HG03280 (cell line): ENCODE measurements around the gene DEPDC4.
A peak's percentile ranks its signal among the peaks of the same experiment; 100 is the strongest.

Source experiments
- ATAC-seq: cut with Tn5 transposase; IDR thresholded peaks from one replicate; pipeline ENCODE4 v1.9.1; 2021; ENCODE audit warnings: mild to moderate bottlenecking, moderate library complexity; ENCODE audit not compliant: unreplicated experiment

The DEPDC4 gene

GRCh38 chr12:100219328-100220109 is 47.4 kb downstream of the DEPDC4 start:
- ATAC-seq: no peak

DNA sequence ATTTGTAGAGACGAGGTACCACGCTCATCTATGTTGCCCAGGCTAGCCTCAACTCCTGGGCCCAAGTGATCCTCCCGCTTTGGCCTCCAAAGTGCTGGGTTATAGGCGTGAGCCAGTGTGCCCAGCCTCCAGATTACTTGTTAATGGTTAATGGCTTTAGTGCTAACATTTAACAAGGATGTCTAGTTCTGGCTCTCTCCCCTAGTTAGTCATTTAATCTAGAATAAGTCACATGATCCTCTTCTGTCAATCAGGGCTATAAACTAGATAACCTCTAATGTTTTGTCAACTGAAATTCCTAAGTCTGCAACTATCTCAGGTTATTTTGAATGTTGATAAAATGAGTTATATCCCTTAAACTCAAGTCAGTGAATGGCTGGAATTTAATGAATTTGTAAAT is 50.5 kb downstream of the DEPDC4 start:
- ATAC-seq: no peak

DNA sequence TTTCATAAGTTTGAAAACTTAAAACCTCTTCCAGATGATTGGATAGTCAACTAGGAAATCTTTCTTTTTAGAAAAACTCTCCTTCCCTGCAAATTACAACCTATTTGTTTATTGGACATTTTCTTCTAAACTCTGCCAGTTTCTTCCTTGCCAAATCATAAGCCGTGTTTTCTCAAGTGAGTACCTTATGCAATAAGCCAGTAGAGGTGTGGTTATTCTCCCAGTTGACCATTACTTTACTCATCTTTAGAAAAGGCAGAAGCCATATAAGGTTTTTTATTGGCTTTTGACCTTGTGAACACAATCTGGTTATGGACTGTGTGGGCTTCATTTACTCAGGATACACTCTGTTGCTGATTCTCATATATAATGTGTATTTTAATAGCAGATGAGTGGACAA is 51.7 kb downstream of the DEPDC4 start:
- no peak for ATAC-seq

GRCh38 chr12:100214518-100214917 is 52.4 kb downstream of the DEPDC4 start:
- ATAC-seq: no peak

DNA sequence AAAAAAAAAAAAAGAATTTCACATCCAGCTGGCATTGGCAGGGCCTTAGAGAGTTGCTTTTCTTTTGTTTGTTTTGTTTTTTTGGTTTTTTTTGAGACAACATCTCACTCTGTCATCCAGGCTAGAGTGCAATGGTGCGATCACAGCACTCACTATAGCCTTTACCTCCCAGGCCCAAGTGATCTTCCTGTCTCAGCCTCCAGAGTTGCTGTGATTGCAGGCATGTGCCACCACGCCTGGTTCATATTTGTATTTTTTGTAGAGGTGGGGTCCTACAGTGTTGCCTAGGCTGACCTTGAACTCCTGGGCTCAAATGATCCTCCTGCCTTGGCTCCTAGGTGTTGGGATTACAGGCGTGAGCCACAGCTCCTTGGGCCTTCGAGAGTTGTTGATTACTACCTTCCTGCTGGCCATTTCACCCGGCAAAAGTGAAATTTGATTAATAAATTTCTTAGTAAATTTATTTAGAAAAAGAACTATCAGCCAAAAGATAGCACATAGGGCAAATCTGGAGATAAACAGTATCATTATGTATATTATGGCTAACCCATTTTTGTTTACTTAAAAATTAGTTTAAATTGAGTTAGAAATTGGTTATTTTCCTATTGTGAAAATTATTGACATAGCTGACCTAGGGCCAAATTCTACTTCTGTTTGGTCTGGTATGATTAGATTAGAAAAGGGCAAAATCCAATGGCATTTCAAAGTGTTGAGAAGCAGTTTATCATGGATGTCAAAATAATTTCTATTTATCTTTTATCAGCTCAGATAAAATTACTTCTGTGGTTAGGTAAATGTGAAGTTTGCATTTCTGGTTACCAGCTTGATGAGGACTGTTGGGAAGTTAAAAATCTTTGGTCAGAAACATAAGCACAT is 53.6 kb downstream of the DEPDC4 start:
- ATAC-seq: no peak

GRCh38 chr12:100211698-100212097 is 55.2 kb downstream of the DEPDC4 start:
- ATAC-seq: no peak

GRCh38 chr12:100208834-100209233 is 58.0 kb downstream of the DEPDC4 start:
- no peak for ATAC-seq

DNA sequence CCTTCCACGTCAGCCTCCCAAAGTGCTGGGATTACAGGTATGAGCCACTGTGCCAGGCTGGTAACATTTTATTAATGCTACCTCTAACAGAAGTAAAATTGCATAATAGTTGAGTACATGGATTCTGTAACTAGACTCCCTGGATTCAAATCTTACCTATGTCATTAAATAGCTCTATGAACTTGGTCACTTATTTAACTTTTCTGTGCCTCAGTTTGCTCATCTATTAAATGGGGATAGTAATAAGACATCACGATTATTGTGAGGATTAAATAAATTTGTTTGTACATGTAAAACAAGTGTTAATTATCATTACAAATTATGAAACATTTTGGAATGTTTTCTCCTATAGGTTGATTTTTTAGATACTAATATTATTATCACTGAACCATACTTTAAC is 59.6 kb downstream of the DEPDC4 start:
- no peak for ATAC-seq

- ATAC-seq: no peak
Observed at GRCh38 chr12:100201604-100202423, 65.1 kb downstream of the DEPDC4 start.

GRCh38 chr12:100200463-100201181 is 66.3 kb downstream of the DEPDC4 start, which contains the start of gene ACTR6:
TSS of gene ACTR6 (plus strand) at chr12:100200815. CDS start at chr12:100200852, 37 bp downstream.
- ATAC-seq: peak; percentile 88

GRCh38 chr12:100199347-100200149 is 67.3 kb downstream of the DEPDC4 start:
- peak; percentile 65 for ATAC-seq

GRCh38 chr12:100199023-100199346 is 67.9 kb downstream of the DEPDC4 start:
- ATAC-seq: no peak

DNA sequence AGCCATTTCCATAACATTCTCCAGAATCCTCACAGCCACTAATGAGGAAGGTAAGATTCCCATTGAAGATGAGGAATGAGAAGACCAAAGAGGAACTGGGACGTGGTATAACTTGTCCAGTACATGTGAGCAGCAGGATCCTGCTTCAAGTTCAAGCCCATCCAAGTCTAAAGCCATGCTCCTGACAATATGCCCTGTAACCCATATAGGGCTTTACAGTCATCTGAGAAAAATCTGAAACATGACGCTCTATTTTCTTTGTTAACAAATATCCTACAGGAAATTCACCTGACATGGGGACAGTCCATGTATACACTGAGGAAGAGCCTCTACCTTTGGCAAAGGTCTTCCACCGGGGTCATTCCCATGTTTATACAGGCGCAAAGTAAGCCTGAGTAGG is 69.4 kb downstream of the DEPDC4 start:
- no peak for ATAC-seq

- no peak for ATAC-seq
Observed at GRCh38 chr12:100193085-100193484, 73.8 kb downstream of the DEPDC4 start.
